Endothelial cell (in vitro differentiated cells): Measurements from ENCODE around the gene CABP4. TPM values are rescaled to one million over a fixed set of nuclear protein-coding genes. Genes with fewer than 3 reads are reported as not detected.

Source experiments
- DNase-seq: peaks from one replicate; pipeline ENCODE4 v3.0.0; 2021; ENCODE audit warnings: low spot score
- H3K27ac Mint-ChIP-seq: one replicate; pipeline ENCODE4 v1.8.0; 2021; ENCODE audit warnings: mixed read lengths, inconsistent platforms; ENCODE audit not compliant: unreplicated experiment
- H3K27me3 Mint-ChIP-seq: one replicate; pipeline ENCODE4 v1.8.0; 2021; ENCODE audit warnings: mild to moderate bottlenecking, moderate library complexity, mixed read lengths, inconsistent platforms; ENCODE audit not compliant: unreplicated experiment
- H3K36me3 Mint-ChIP-seq: one replicate; pipeline ENCODE4 v1.8.0; 2021; ENCODE audit warnings: mild to moderate bottlenecking, low read depth, mixed read lengths, inconsistent platforms; ENCODE audit not compliant: unreplicated experiment
- H3K4me1 Mint-ChIP-seq: one replicate; pipeline ENCODE4 v1.8.0; 2021; ENCODE audit warnings: mild to moderate bottlenecking, mixed read lengths, inconsistent platforms; ENCODE audit not compliant: unreplicated experiment
- H3K4me3 Mint-ChIP-seq: one replicate; pipeline ENCODE4 v1.8.0; 2021; ENCODE audit warnings: mild to moderate bottlenecking, mixed read lengths, inconsistent platforms; ENCODE audit not compliant: unreplicated experiment
- H3K9me3 Mint-ChIP-seq: one replicate; pipeline ENCODE4 v1.8.0; 2021; ENCODE audit warnings: mixed read lengths, inconsistent platforms; ENCODE audit not compliant: unreplicated experiment
- CTCF ChIP-seq: fragments of 200-600 bp; sonication (generic); IDR thresholded peaks from one replicate; pipeline ENCODE4 v1.5.0; 2021; ENCODE audit warnings: antibody characterized with exemption; ENCODE audit not compliant: unreplicated experiment
- total RNA-seq: library from RNA; stranded (reverse); fragmentation: NEBNext Ultra II Directional; extraction: Animal tissue kit (Norgen Biotek cat#: 25700); gene quantifications from one replicate; pipeline ENCODE4 v1.2.1, GENCODE V29; 2021; ENCODE audit not compliant: unreplicated experiment

CABP4 gene
- total RNA-seq, 1 donor from 2014 or later, result not detected

- no peaks in the 10 kb centered on the region for H3K4me1 Mint-ChIP-seq
- no peak overlapping the region for H3K4me3 Mint-ChIP-seq
- DNase-seq, result no peak
- H3K27me3 Mint-ChIP-seq, result peaks cover 2% of the 10 kb centered on the region
- H3K9me3 Mint-ChIP-seq, result no peaks in the 10 kb centered on the region
- H3K27ac Mint-ChIP-seq, result no peak overlapping the region
- H3K36me3 Mint-ChIP-seq, result peaks cover 7% of the 10 kb centered on the region
- no peak for TF ChIP-seq CTCF
Measured at GRCh38 chr11:67492801-67493547, 37.8 kb downstream of the CABP4 start.

DNA sequence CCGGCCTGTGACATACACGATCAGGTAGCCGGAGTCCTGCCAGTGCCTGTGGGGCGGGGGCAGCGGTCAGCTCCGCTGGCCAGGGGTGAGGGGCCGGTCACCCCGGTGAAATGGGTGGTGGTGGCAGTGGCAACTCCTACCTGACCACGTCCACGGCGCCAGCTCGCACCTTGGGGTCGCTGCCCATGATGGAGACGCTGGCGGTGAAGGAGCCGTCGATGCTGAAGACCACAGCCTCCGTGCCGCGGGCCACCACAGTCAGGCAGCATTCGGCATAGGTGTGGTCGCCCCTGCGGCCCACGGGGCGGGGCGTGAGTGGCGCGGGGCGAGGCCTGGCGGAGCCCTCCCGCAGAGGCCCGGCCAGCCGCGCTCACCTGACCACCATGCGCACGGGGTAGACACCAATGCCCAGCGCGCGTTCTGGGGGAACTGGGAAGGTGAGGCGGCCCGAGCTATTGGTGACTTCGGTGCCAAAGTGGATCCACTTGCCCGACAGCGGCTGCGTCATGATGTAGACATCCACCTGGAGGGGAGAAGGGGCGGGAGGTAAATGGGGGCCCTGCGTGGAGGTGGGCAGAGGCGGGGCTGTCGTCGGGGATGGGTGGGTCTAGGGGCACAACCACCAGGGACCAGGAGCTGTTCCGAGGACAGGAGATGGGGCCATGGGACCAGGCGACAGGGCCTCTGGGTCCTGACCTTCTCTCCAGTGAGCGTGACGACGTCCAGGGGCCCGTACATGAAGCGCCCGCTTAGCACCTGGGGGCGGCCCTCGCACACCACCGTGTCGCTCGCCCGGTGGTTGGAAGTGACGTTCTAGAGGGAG lies 38.6 kb downstream of the CABP4 start:
- no peak overlapping the region for H3K27ac Mint-ChIP-seq
- H3K4me3 Mint-ChIP-seq, result no peak overlapping the region
- H3K27me3 Mint-ChIP-seq, result peaks cover 2% of the 10 kb centered on the region
- H3K9me3 Mint-ChIP-seq, result no peaks in the 10 kb centered on the region
- DNase-seq, result no peak
- H3K4me1 Mint-ChIP-seq, result no peaks in the 10 kb centered on the region
- peaks cover 5% of the 10 kb centered on the region for H3K36me3 Mint-ChIP-seq
- no peak for TF ChIP-seq CTCF

GRCh38 chr11:67494371-67495233 lies 39.4 kb downstream of the CABP4 start:
- H3K27me3 Mint-ChIP-seq, result peaks cover 2% of the 10 kb centered on the region
- H3K4me3 Mint-ChIP-seq, result no peak overlapping the region
- no peak overlapping the region for H3K27ac Mint-ChIP-seq
- no peak for TF ChIP-seq CTCF
- no peaks in the 10 kb centered on the region for H3K4me1 Mint-ChIP-seq
- DNase-seq, result no peak
- no peaks in the 10 kb centered on the region for H3K9me3 Mint-ChIP-seq
- H3K36me3 Mint-ChIP-seq, result peaks cover 3% of the 10 kb centered on the region

DNA sequence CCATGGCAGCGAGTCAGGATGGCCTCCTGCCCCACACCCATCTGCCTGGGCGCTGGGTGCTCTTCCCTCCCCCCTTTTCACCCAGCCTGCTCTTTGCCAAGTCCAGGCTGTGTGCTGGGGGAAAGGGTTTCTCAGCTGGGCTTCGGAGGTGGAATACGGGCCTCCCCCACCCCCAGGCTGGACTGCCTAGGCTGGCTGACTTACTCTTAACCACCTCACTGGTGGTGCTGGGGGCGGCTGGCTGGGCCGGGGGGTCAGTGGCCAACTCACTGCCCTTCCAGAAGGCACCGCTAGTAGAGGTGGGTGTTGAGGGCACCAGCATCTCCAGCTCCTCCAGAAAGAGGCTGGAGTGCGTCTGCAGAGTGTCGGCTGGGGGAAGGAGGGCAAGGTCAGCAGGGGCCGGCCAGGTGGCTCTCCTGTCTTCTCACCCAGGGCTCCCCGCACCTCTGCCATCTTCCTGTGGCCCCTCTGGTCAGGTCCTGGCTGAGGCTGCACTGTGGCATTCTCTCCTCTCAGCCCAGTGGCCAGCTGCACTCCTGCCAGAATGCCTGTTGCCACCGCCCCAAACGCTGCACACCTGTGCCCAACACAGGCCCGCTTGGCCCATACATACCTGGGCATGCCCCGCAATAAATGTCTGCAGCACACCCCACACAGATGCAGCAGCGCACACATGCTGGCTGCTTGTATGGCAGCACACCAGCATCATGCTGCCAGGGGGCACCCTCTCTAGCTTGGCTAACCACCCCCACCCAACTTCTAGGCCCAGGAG lies 40.3 kb downstream of the CABP4 start:
- no peaks in the 10 kb centered on the region for H3K36me3 Mint-ChIP-seq
- no peaks in the 10 kb centered on the region for H3K27me3 Mint-ChIP-seq
- H3K27ac Mint-ChIP-seq, result no peak overlapping the region

More for the DNA sequence above, 40.3 kb downstream of the CABP4 start:
- Mint-ChIP-seq H3K4me3 (no peak overlapping the region), H3K4me1 (no peaks in the 10 kb centered on the region), H3K9me3 (no peaks in the 10 kb centered on the region)
- TF ChIP-seq CTCF, result no peak
- no peak for DNase-seq
